HL-60 (cell line): ENCODE measurements around the gene TSTD2.

Source experiments
- GABPA ChIP-seq: IDR thresholded peaks from 2 replicates; pipeline ENCODE4 v1.6.1; 2012; ENCODE audit warnings: low read depth
- POLR2AphosphoS5 ChIP-seq: IDR thresholded peaks from 2 replicates; pipeline ENCODE4 v1.6.1; 2012; ENCODE audit warnings: low read depth
- SPI1 ChIP-seq: IDR thresholded peaks from 2 replicates; pipeline ENCODE4 v1.6.1; 2012; ENCODE audit warnings: low read depth, mild to moderate bottlenecking, borderline replicate concordance
- TF ChIP-seq, protein P1 (sequence below): IDR thresholded peaks from one replicate; pipeline ENCODE4 v1.5.1; 2011; ENCODE audit warnings: low read length, control low read depth, inconsistent platforms; ENCODE audit not compliant: insufficient read depth
- TF ChIP-seq, protein P2 (sequence below): IDR thresholded peaks from 2 replicates; pipeline ENCODE4 v1.6.1; 2012; ENCODE audit warnings: low read depth; ENCODE audit not compliant: insufficient replicate concordance

DNA sequence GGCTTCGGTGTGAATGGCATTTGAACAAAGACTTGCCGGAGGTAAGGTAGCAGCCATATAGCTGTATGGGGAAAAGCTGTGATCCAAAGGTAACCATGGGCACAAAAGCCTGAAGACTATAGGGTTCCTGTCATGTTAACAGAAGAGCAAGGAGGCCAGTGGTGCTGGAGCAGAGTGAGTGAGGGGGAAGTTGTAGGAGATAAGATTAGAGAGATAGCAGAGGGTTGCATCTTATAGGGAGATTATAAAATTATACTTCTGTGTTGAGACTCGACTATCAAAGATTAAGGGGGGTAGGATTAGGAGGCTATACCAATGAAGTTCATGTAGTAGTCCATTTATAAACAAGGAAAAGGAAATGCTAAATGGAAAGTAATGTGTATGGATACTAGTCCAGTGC lies 3.7 kb upstream of the TSTD2 start:
- TF ChIP-seq, protein P1, sequence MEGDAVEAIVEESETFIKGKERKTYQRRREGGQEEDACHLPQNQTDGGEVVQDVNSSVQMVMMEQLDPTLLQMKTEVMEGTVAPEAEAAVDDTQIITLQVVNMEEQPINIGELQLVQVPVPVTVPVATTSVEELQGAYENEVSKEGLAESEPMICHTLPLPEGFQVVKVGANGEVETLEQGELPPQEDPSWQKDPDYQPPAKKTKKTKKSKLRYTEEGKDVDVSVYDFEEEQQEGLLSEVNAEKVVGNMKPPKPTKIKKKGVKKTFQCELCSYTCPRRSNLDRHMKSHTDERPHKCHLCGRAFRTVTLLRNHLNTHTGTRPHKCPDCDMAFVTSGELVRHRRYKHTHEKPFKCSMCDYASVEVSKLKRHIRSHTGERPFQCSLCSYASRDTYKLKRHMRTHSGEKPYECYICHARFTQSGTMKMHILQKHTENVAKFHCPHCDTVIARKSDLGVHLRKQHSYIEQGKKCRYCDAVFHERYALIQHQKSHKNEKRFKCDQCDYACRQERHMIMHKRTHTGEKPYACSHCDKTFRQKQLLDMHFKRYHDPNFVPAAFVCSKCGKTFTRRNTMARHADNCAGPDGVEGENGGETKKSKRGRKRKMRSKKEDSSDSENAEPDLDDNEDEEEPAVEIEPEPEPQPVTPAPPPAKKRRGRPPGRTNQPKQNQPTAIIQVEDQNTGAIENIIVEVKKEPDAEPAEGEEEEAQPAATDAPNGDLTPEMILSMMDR: no peak
- TF ChIP-seq GABPA (no peak), POLR2AphosphoS5 (no peak), SPI1 (no peak)
- TF ChIP-seq, protein P2, sequence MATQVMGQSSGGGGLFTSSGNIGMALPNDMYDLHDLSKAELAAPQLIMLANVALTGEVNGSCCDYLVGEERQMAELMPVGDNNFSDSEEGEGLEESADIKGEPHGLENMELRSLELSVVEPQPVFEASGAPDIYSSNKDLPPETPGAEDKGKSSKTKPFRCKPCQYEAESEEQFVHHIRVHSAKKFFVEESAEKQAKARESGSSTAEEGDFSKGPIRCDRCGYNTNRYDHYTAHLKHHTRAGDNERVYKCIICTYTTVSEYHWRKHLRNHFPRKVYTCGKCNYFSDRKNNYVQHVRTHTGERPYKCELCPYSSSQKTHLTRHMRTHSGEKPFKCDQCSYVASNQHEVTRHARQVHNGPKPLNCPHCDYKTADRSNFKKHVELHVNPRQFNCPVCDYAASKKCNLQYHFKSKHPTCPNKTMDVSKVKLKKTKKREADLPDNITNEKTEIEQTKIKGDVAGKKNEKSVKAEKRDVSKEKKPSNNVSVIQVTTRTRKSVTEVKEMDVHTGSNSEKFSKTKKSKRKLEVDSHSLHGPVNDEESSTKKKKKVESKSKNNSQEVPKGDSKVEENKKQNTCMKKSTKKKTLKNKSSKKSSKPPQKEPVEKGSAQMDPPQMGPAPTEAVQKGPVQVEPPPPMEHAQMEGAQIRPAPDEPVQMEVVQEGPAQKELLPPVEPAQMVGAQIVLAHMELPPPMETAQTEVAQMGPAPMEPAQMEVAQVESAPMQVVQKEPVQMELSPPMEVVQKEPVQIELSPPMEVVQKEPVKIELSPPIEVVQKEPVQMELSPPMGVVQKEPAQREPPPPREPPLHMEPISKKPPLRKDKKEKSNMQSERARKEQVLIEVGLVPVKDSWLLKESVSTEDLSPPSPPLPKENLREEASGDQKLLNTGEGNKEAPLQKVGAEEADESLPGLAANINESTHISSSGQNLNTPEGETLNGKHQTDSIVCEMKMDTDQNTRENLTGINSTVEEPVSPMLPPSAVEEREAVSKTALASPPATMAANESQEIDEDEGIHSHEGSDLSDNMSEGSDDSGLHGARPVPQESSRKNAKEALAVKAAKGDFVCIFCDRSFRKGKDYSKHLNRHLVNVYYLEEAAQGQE: no peak
